ENCODE data around the gene ARHGAP24.

DNA sequence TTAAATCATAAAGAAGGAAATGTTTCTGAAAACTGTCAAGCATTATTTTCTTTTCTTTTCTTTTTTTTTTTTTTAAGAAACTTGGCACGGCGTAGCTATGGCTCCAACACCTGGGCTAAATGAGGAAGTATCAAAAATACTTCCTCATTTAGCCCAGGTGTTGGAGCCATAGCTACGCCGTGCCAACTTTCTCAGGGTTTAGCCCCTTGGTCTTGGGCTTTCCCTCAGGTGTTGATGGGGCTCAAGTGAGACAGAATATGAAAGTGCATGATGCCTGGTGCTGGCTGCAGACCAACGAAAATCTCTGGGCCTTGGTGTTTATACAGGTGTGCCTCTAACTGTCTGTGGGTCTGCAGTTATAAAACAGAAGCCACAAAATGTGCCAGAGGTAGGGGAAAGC lies 132.7 kb downstream of the ARHGAP24 start:
- TF ChIP-seq, protein P1, sequence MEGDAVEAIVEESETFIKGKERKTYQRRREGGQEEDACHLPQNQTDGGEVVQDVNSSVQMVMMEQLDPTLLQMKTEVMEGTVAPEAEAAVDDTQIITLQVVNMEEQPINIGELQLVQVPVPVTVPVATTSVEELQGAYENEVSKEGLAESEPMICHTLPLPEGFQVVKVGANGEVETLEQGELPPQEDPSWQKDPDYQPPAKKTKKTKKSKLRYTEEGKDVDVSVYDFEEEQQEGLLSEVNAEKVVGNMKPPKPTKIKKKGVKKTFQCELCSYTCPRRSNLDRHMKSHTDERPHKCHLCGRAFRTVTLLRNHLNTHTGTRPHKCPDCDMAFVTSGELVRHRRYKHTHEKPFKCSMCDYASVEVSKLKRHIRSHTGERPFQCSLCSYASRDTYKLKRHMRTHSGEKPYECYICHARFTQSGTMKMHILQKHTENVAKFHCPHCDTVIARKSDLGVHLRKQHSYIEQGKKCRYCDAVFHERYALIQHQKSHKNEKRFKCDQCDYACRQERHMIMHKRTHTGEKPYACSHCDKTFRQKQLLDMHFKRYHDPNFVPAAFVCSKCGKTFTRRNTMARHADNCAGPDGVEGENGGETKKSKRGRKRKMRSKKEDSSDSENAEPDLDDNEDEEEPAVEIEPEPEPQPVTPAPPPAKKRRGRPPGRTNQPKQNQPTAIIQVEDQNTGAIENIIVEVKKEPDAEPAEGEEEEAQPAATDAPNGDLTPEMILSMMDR (IDR thresholded peaks at IDR 0.05) = no peak
- no peak for TF ChIP-seq HMGA2 (CRISPR knock-in tag; IDR thresholded peaks at IDR 0.05)
- TF ChIP-seq SMAD4 (CRISPR knock-in tag; IDR thresholded peaks at IDR 0.05) = no peak
- no peak for TF ChIP-seq MAX (CRISPR knock-in tag; IDR thresholded peaks at IDR 0.05)
- no peak for TF ChIP-seq PRDM15 (CRISPR knock-in tag; IDR thresholded peaks at IDR 0.05)
- TF ChIP-seq GTF2I (CRISPR knock-in tag; conservative IDR thresholded peaks at IDR 0.05) = no peak
